Measurements from ENCODE around the gene ARHGAP10.

ARHGAP10 gene

GRCh38 chr4:148092316-148093014 lies 360.6 kb downstream of the ARHGAP10 start:
- no peak for DNase-seq (ENCODE audit: low spot score)

GRCh38 chr4:148093065-148093464 lies 361.2 kb downstream of the ARHGAP10 start:
- no peak for DNase-seq (ENCODE audit: low spot score)

GRCh38 chr4:148094149-148094548 lies 362.3 kb downstream of the ARHGAP10 start:
- DNase-seq (ENCODE audit: low spot score): no peak

- DNase-seq (ENCODE audit: low spot score): no peak
Observed at GRCh38 chr4:148095346-148095923, 363.5 kb downstream of the ARHGAP10 start.

- DNase-seq (ENCODE audit: low spot score): no peak
Observed at GRCh38 chr4:148097801-148098200, 365.9 kb downstream of the ARHGAP10 start.

- DNase-seq (ENCODE audit: low spot score): no peak
Observed at GRCh38 chr4:148101235-148101634, 369.3 kb downstream of the ARHGAP10 start.

- no peak for DNase-seq (ENCODE audit: low spot score)
Observed at GRCh38 chr4:148101790-148102189, 369.9 kb downstream of the ARHGAP10 start.

- no peak for DNase-seq (ENCODE audit: low spot score)
Observed at GRCh38 chr4:148103597-148104355, 371.9 kb downstream of the ARHGAP10 start.

- no peak for DNase-seq (ENCODE audit: low spot score)
Observed at GRCh38 chr4:148108766-148109165, 376.9 kb downstream of the ARHGAP10 start.

GRCh38 chr4:148109216-148109615 lies 377.3 kb downstream of the ARHGAP10 start:
- no peak for DNase-seq (ENCODE audit: low spot score)

GRCh38 chr4:148110169-148110568 lies 378.3 kb downstream of the ARHGAP10 start:
- DNase-seq (ENCODE audit: low spot score): no peak

- DNase-seq (ENCODE audit: low spot score): no peak
Observed at GRCh38 chr4:148112231-148112982, 380.5 kb downstream of the ARHGAP10 start.

- no peak for DNase-seq (ENCODE audit: low spot score)
Observed at GRCh38 chr4:148114436-148114835, 382.5 kb downstream of the ARHGAP10 start.

GRCh38 chr4:148116264-148116663 lies 384.4 kb downstream of the ARHGAP10 start:
- DNase-seq (ENCODE audit: low spot score): no peak

- DNase-seq (ENCODE audit: low spot score): no peak
Observed at GRCh38 chr4:148116969-148117368, 385.1 kb downstream of the ARHGAP10 start.

GRCh38 chr4:148118179-148118578 lies 386.3 kb downstream of the ARHGAP10 start:
- DNase-seq (ENCODE audit: low spot score): no peak

GRCh38 chr4:148118633-148119032 lies 386.7 kb downstream of the ARHGAP10 start:
- DNase-seq (ENCODE audit: low spot score): no peak

GRCh38 chr4:148120216-148120615 lies 388.3 kb downstream of the ARHGAP10 start:
- DNase-seq (ENCODE audit: low spot score): no peak

Measured in germinal center (tissue), 1 donor.